Choroid plexus epithelial cell (primary cell): ENCODE results near the gene BTG1.
A peak's percentile ranks its signal among the peaks of the same experiment; 100 is the strongest.

Source experiments
- DNase-seq: peaks from one replicate; pipeline ENCODE4 v3.0.0-alpha.2; 2010; ENCODE audit warnings: low read depth
- H3K4me3 ChIP-seq: 2 replicates; pipeline ENCODE4 v1.5.1; 2011; ENCODE audit warnings: low read depth, mild to moderate bottlenecking, control low read depth, low read length, moderate library complexity
- TF ChIP-seq, protein P1 (sequence below): conservative IDR thresholded peaks from 2 replicates; pipeline ENCODE4 v1.5.1; 2011; ENCODE audit warnings: low read depth, mild to moderate bottlenecking, control low read depth, inconsistent platforms, low read length, moderate library complexity

BTG1 gene

DNA sequence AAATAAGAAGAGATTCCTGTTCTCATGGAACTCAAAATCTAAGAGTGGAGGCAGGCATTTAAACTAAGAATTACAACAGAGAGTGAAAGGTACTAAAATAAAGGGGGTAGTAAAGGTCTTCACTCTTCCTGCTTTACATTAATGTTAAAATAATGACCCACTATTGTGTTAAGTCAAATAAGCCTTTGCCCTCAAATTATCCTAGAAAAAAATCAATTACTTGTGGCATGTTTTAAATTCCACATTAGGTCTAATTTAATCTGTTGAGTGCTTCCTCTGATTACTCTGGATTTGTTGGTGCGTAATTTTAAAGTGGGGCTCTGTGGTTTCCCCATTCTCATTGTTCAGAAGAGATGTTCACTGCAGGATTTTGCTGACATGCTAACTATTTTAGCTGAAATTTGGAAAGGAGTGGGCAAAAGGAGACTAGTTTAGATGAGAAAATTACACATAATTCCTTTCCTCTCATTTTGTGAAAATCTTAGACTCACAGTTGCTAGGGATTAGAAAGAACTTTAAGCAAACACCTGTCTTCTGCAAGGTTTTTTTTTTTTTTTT lies 35.5 kb downstream of the BTG1 start:
- DNase-seq = no peak
- no peak overlapping the region for H3K4me3 ChIP-seq
- TF ChIP-seq, protein P1, sequence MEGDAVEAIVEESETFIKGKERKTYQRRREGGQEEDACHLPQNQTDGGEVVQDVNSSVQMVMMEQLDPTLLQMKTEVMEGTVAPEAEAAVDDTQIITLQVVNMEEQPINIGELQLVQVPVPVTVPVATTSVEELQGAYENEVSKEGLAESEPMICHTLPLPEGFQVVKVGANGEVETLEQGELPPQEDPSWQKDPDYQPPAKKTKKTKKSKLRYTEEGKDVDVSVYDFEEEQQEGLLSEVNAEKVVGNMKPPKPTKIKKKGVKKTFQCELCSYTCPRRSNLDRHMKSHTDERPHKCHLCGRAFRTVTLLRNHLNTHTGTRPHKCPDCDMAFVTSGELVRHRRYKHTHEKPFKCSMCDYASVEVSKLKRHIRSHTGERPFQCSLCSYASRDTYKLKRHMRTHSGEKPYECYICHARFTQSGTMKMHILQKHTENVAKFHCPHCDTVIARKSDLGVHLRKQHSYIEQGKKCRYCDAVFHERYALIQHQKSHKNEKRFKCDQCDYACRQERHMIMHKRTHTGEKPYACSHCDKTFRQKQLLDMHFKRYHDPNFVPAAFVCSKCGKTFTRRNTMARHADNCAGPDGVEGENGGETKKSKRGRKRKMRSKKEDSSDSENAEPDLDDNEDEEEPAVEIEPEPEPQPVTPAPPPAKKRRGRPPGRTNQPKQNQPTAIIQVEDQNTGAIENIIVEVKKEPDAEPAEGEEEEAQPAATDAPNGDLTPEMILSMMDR = no peak

GRCh38 chr12:92109613-92110012 lies 36.0 kb downstream of the BTG1 start:
- DNase-seq = no peak
- no peak overlapping the region for H3K4me3 ChIP-seq
- TF ChIP-seq, protein P1 = no peak

- H3K4me3 ChIP-seq = no peak overlapping the region
- peak; percentile 94 for DNase-seq
- TF ChIP-seq, protein P1 = peak; percentile 46
Measured at GRCh38 chr12:92108651-92109050, 37.0 kb downstream of the BTG1 start.

- no peak for DNase-seq
- TF ChIP-seq, protein P1 = no peak
- no peak overlapping the region for H3K4me3 ChIP-seq
Measured at GRCh38 chr12:92107621-92108131, 38.0 kb downstream of the BTG1 start.

GRCh38 chr12:92107094-92107493 lies 38.6 kb downstream of the BTG1 start:
- TF ChIP-seq, protein P1 = no peak
- DNase-seq = no peak
- no peak overlapping the region for H3K4me3 ChIP-seq

DNA sequence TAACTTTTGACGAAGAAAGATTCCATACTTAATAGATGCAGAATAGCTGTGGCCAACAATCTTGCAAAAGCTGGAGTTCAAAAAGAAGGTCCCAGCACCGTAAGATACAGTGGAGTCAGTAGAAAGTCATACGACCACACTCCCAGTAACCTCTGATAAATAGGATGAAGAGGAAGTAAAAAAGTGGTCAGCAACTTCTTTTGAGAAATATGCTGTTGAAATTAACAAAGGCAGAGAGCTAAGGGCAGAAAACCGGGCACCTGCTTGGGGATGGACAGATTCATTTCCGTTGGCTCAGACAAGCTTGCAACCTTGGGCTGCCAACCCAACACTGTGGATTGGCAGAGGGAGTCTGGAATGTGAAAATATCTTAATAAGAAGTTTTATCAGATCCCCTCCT lies 40.0 kb downstream of the BTG1 start:
- no peak overlapping the region for H3K4me3 ChIP-seq
- no peak for DNase-seq

DNA sequence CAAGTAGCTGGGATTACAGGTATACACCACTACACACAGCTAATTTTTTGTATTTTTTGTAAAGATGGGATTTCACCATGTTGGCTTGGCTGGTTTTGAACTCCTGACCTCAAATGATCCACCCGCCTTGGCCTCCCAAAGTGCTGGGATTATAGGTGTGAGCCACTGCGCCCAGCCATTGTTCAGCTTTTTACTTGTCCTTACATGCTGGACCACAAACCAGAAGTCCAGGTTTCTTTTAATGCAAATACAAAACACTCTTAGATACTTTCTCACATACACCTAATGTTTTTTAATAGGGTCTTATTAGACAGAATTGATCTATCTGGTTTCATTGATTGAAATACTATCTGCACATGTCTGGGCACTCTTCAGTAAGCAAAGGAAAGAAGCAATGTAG lies 40.5 kb downstream of the BTG1 start:
- no peak overlapping the region for H3K4me3 ChIP-seq
- TF ChIP-seq, protein P1 = no peak
- no peak for DNase-seq

More for the DNA sequence above, 40.0 kb downstream of the BTG1 start:
- TF ChIP-seq, protein P1 = no peak
